SU-DHL-6 (cell line): Measurements from ENCODE around the gene CMTM7.

Experiments used
- EZH2phosphoT487 ChIP-seq: fragments of 200-600 bp; sonication (generic), shearing (Covaris generic); conservative IDR thresholded peaks from 2 replicates; pipeline ENCODE4 v1.6.1; 2018; ENCODE audit warnings: mild to moderate bottlenecking, antibody characterized with exemption, low read length, moderate library complexity, mixed read lengths
- TF ChIP-seq, protein P1 (sequence below): fragments of 200-600 bp; sonication (generic); IDR thresholded peaks from one replicate; pipeline ENCODE4 v1.5.1; 2017; ENCODE audit warnings: antibody characterized with exemption, mild to moderate bottlenecking, low read length, moderate library complexity; ENCODE audit not compliant: insufficient read depth, poor library complexity, severe bottlenecking

DNA sequence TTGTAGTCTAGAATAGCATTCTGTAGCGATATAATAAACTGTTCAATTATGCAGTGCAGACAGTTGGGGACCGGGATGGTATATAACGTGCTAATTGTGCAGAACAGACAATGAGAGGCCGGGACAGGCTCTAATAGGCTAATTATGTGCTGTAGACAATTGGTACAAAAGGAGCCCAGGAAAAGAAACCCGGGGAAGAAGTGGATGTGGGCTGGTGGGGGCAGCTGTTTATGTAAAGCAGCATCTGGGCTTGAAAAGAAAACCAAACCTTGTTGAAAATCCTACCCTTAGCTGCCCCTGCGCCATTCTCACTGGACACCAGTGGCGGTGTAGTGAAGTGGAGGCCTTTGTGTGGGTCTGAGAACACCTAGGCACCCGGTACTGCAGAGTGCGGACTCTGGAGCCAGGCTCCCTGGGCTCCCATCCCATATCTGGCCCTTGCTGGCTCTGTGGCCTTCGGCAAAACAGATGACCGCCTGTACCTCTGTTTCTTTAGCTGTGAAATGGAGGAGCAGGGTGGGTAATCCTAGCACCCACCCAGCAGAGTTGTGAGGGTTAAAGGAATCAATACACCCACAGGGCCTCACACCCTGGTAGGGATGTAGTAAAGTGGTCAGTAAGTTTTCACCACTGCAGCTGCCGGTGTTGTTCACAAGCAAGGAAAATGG lies 59.5 kb downstream of the CMTM7 start:
- TF ChIP-seq, protein P1, sequence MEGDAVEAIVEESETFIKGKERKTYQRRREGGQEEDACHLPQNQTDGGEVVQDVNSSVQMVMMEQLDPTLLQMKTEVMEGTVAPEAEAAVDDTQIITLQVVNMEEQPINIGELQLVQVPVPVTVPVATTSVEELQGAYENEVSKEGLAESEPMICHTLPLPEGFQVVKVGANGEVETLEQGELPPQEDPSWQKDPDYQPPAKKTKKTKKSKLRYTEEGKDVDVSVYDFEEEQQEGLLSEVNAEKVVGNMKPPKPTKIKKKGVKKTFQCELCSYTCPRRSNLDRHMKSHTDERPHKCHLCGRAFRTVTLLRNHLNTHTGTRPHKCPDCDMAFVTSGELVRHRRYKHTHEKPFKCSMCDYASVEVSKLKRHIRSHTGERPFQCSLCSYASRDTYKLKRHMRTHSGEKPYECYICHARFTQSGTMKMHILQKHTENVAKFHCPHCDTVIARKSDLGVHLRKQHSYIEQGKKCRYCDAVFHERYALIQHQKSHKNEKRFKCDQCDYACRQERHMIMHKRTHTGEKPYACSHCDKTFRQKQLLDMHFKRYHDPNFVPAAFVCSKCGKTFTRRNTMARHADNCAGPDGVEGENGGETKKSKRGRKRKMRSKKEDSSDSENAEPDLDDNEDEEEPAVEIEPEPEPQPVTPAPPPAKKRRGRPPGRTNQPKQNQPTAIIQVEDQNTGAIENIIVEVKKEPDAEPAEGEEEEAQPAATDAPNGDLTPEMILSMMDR, result no peak
- TF ChIP-seq EZH2phosphoT487, result no peak
